GM21576 (cell line): ENCODE measurements around the gene SLC16A7.
"Not testable (repeated sequence)": the region's sequence is repeated elsewhere in the genome, so short reads cannot be mapped to it uniquely, and the experiment has no call there.

Source experiments
- ATAC-seq: cut with Tn5 transposase; IDR thresholded peaks from one replicate; pipeline ENCODE4 v1.9.1; 2021; ENCODE audit warnings: mild to moderate bottlenecking, moderate library complexity; ENCODE audit not compliant: unreplicated experiment

Gene SLC16A7

GRCh38 chr12:59733200-59733599, 137.4 kb downstream of the SLC16A7 start:
- ATAC-seq: no peak

- ATAC-seq: no peak
These were observed 138.5 kb downstream of the SLC16A7 start for GRCh38 chr12:59734371-59734770.

GRCh38 chr12:59735231-59735630, 139.4 kb downstream of the SLC16A7 start:
- no peak for ATAC-seq

DNA sequence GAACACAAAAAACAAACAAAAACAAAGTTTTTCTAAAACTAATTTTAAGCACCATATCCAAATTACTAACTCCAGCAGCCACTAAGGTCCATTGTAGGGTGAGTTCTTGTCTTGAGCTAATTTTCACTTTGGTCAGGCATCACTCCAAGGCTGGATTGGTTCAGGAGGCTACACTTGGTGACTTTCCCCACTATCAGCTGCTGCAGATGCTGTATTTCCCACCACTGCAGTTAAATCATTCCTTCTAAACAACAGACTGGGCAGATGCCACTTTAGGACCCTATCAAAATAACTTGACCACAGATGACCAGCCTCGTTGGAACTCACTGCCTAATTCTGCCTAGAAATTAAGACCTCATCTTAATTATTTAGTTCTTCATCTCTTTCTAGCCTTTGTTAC, 140.5 kb downstream of the SLC16A7 start:
- no peak for ATAC-seq

- no peak for ATAC-seq
These were observed 141.0 kb downstream of the SLC16A7 start for GRCh38 chr12:59736786-59737185.

DNA sequence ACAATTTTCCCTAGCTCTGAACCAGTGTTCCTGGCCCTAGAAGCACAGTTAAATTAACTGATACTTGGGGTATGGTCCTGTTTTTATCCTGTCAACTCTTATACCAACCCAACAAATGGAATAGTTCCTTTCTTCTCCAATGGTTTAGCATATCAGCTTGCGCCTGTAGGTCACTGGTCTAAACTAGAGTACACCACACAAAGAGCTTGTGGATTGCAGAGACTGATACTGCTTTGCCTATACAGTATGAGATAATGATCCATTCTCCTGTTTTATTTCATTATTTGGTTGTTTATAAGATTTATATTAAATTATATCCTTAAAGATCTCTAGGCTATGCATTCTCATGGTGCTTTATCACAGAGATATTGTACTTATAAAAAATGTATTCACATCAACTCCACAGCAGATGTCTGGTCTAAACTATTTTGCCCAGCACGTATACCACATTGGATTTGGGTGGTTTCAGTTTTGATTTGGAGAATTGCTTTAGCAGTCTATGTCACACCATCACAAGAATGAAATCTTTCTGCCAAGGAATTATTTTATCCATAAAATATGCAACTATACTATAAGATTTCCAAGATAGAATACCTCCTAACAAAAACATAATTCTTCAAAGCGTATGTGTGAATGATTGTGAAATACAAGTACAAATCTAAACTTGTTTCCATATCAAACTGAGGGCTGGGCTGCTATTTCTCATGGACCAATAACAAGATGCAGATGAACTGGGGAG, 142.1 kb downstream of the SLC16A7 start:
- ATAC-seq: no peak

- ATAC-seq: no peak
These were observed 147.0 kb downstream of the SLC16A7 start for GRCh38 chr12:59742841-59743240.

DNA sequence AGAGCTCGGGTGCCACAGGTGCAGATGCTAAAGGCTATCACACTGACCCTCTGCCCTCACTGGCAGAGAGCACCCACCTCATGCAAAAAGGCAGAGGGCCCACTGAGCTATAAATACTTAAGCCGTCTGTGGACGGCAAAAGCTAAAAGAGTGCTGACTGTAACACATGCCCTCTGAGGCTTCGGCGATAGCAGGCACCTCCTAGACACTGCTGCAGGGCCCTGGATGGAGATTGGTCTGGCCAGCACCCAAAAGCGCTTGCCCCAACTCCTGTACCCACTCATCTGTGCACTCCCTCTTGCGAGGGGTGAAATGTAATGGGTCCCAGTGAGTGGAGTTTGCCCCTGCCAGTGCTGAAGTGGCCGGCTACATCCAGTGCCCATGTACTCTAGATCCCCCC, 148.7 kb downstream of the SLC16A7 start:
- no peak for ATAC-seq

- ATAC-seq: not testable (repeated sequence)
These were observed 155.3 kb downstream of the SLC16A7 start for GRCh38 chr12:59751091-59751490.

GRCh38 chr12:59761542-59761941, 165.7 kb downstream of the SLC16A7 start:
- ATAC-seq: no peak

GRCh38 chr12:59763835-59764234, 168.0 kb downstream of the SLC16A7 start:
- ATAC-seq: no peak

- ATAC-seq: no peak
These were observed 172.2 kb downstream of the SLC16A7 start for GRCh38 chr12:59768031-59768430.

GRCh38 chr12:59780605-59781135, 184.8 kb downstream of the SLC16A7 start:
- peak; percentile 50 for ATAC-seq

GRCh38 chr12:59787610-59788009, 191.8 kb downstream of the SLC16A7 start:
- no peak for ATAC-seq

- no peak for ATAC-seq
These were observed 196.8 kb downstream of the SLC16A7 start for GRCh38 chr12:59792647-59793046.

DNA sequence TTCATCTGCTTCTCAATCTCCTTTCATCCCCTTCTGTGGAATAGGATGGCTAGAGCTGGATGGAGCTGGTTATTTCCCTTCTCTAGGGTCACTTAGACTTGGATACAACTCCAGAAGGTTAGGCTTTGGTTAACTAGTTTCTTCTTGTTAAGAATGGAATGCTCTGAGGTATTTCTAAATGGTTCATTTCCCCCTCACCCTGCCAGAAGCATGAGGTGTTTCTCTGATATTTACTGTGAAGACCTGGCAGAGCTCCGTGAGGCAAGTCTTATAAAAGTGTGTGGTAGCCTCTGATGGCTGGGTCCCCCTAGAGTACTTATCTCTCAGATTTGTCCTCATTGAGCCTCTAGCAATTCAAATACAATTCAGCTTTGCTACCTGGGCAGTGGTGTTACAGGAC, 207.9 kb downstream of the SLC16A7 start:
- no peak for ATAC-seq

- ATAC-seq: peak; percentile 92
These were observed 212.6 kb downstream of the SLC16A7 start for GRCh38 chr12:59808317-59808910.

DNA sequence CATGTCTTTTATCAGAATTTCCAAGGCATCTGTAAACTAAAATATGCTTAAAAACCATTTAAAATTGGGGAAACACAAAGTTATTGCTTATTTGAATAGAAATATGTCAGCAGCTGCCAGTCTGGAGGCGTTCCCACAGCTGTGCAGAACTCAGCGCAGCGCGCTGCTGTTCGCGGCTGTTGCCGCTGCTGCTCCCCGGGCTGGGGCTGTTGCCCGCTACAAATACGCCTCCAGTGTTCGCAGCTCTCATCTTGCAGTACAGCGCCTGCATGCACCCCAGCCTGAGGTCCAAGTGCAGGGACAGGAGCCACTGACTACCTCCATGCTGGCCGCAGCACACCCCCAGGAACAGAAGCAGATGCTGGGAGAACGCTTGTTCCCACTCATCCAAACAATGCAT, 216.2 kb downstream of the SLC16A7 start:
- no peak for ATAC-seq

GRCh38 chr12:59812716-59813115, 216.9 kb downstream of the SLC16A7 start:
- ATAC-seq: no peak

GRCh38 chr12:59820594-59821011, 224.8 kb downstream of the SLC16A7 start:
- no peak for ATAC-seq

GRCh38 chr12:59823567-59823966, 227.7 kb downstream of the SLC16A7 start:
- no peak for ATAC-seq

GRCh38 chr12:59827767-59828166, 231.9 kb downstream of the SLC16A7 start:
- ATAC-seq: no peak
